T-helper 2 cell treated with Interferon-gamma antibody and Interleukin-4, amounts not matched to agents 100 ng/mL and 5 ng/mL, for 36 hours (primary cell): ENCODE results near the gene ATAT1. TPM values are rescaled to one million over a fixed set of nuclear protein-coding genes. Genes with fewer than 3 reads are reported as not detected.

ENCODE experiments used
- intact Hi-C: fragments of 100-400 bp; cut with micrococcal nuclease; formaldehyde crosslinking; loops from one replicate; pipeline ENCODE4 v1.15.1; 2023
- total RNA-seq: library from RNA; stranded (reverse); gene quantifications from 2 replicates; pipeline ENCODE4 v1.2.3, GENCODE V29; 2022

ATAT1 gene
- total RNA-seq, 1 donor from 2014 or later = 9.0 TPM

DNA sequence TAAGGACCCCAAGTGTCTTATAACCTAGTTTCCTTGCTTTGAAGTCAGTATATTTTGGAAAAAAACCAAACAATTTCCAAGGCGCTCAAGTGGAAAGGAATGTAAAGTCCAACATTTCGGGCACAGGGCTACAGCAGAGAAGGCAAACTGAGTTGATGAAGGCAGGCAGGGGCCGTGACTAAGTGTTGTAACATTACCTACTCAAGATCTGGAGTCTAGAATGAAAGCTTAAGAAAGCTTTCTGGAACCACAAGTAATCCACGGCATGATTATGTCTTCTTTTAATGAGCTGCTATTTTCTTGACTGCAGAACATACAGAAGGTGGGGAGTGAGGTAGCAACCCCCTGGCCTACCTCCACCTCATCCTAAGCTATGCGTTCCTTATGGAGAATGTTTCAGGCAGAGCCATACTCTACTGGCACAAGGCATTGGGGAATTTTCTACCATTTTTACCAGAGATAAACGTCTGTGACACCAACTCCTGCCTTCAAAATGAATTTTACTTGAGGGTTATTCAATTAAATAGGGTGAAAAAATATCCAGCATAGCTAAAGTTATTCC is 13.9 kb upstream of the ATAT1 start:
- intact Hi-C loops = loop anchor here (10.0 kb wide), 1 partner anchor 288 kb away; the partner anchor contains the start of gene TRIM39

DNA sequence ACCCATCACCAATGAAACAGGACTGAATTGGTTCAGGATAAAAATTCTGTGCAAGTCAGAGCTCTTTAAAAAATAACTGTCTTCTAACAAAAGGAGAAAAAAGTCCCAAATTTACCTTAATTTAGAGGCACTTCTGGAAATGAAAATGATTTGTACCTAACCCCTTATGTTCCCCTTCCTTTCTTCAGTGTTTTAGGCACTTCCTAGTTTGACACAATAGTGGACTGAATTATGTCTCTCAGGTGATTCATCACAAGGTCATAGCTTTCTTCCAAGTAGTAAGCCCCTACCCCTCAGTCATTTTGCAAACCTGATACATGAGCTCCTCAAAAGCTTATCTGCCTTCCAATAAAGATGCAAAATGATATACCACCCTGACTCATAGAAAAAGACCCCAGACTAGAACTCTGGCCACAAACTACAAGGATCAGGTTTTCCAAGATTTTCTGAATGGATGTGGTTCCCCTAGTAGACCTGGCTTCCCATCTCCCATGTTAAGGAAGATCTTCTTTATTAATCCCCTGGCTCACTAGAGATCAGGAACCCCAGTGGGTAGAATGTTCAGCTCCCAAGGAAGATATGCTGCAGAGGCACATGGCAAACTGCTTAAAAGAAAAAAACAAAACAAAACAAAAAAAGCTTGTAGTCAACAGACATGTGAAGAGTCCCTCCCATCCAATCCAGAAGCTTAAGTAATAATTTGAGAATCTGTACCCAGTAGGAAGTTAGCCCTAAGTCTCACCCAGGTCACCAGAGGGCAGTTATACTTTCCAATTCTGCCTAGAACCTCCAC is 13.2 kb upstream of the ATAT1 start:
- intact Hi-C loops = loop anchor here (10.0 kb wide), 1 partner anchor 289 kb away; the partner anchor contains the start of gene TRIM39

DNA sequence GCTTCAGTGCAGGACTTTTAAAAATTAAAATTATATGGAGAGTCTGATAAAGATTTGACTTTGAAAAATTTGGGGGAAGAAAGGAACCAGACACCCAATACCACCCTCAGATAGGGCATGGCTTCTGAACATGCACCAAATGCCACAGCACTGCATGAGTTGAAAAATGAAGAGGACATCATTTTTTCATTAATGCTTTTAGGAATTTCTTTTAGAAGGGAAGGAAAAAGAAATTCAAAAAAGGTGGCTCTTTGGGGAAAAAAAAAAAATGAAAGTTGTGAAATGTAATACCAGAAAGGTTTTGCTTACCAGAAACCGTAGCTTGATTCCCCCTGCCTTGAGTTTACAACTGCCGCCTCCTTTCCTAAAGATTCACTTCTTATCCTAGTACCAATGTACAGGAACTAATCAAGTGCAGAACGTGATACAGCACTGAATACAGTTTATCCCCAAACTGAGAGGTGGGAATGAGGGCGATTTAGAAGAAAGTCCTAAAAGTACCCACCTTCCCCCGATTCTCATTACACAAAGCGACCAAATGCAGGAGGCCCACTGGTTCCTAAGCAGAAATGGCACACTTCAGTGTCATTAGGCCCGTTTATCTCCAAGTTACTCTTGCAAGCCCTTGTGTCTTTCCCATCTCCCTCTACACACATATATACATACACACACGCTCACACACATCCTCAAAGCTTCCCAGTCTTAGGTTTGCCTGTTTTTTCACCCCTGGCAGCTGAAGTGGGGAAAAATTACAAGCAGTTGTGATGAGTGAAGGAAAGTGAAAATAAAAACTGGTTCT is 12.4 kb upstream of the ATAT1 start:
- intact Hi-C loops = loop anchor here (10.0 kb wide), 1 partner anchor 289 kb away; the partner anchor contains the start of gene TRIM39

DNA sequence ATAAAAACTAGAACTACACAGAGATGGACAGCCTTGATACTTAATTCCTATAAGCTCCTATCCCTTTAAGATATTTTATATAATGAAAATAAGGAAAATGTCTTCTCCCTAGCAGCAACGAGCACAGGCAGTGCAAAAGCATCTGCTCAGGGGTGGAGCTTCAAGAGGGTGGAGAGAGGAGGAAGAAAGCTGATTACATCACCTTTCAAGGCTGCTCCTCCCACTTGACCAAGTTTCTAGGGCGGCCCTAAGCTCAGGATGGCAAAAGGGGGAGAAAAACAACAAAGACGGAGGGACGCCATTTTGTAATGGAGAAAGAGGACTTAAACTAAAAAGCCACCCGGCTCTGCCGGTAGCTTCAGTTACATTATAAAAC is 11.8 kb upstream of the ATAT1 start:
- intact Hi-C loops = loop anchor here (10.0 kb wide), 1 partner anchor 290 kb away; the partner anchor contains the start of gene TRIM39

GRCh38 chr6:30615219-30615957 is 11.3 kb upstream of the ATAT1 start:
- intact Hi-C loops = loop anchor here (10.0 kb wide), 1 partner anchor 291 kb away; the partner anchor contains the start of gene TRIM39

GRCh38 chr6:30615958-30616810 is 10.5 kb upstream of the ATAT1 start:
- intact Hi-C loops = loop anchor here (2.0 to 10.0 kb wide), 3 partner anchors 57 to 291 kb away; partner anchors contain the start of genes DHX16 and TRIM39

GRCh38 chr6:30616811-30617564 is 9.7 kb upstream of the ATAT1 start, which contains the start of gene PPP1R10:
Gene PPP1R10 (minus strand): TSS chr6:30617243. CDS start chr6:30609944, 7,299 bp downstream.
- intact Hi-C loops = loop anchor here (1.0 to 10.0 kb wide), 9 partner anchors 9 to 292 kb away; partner anchors contain the start of genes ABCF1, ATAT1, C6orf136 and DHX16

DNA sequence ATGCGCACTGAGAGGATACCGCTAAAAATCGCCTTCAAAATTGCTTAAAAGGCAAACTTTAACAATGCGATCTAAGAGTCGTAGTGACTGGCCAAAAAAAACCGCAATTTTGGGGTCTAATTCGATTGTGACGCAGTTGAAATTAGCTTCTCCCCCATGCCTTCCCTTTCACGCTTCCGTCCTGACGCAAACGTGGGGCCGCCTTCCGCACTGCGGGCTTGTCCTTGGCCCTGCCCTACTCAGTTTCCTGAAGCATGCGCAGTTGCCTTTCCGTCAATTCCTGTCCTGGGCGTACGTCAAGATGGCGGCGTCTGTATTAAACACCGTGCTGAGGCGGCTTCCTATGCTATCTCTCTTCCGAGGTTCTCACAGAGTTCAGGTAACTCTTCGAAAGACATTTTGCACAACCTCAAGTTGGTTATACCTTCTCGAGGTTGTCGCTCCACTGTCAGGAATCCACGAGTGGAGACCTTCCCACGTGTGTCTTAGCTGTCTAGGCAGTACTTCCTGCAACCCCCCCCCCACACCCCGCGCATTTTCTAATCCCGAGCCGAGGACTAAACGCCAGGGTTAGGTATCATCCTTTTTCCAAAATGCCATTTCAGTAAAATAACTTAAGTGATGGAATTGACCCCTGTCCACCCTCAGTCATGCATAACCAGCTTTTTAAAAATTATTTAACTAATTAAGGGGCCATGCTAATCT is 9.0 kb upstream of the ATAT1 start, which contains the start of gene MRPS18B:
TSS of gene MRPS18B (plus strand) at position 276 of the 705 bp plus-strand sequence. CDS start at position 302, 26 bp downstream.
- intact Hi-C loops = loop anchor here (1.0 to 10.0 kb wide), 9 partner anchors 9 to 293 kb away; partner anchors contain the start of genes ABCF1, ATAT1, C6orf136 and DHX16

DNA sequence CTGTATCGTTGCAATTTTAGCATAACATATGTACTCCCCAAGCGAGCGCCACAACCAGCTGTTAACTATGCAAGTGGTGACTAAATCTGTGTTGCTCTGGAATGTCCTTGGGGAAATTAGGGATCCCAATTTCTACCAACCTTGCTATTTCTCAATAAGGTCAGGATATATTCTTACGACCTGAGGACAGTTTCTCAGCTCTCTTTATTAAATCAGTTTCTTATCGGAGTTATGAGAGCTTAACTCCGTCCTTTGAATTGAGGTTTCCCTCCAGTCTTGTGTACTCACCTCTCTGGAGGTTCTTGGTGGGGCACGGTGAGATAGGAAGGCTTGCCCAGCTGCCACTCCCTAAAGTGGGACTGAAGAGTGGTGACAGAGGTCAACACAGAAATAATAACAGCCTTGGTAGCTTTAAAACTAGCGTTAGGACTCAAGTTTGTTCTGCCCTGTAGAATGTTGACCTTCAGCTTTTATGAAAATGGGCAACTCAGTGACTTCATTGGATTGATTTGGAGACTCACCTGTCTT is 8.3 kb upstream of the ATAT1 start:
- intact Hi-C loops = loop anchor here (10.0 kb wide), 1 partner anchor 294 kb away; the partner anchor contains the start of gene TRIM39

GRCh38 chr6:30619561-30619960 is 7.1 kb upstream of the ATAT1 start:
- intact Hi-C loops = loop anchor here (10.0 kb wide), 1 partner anchor 295 kb away; the partner anchor contains the start of gene TRIM39

DNA sequence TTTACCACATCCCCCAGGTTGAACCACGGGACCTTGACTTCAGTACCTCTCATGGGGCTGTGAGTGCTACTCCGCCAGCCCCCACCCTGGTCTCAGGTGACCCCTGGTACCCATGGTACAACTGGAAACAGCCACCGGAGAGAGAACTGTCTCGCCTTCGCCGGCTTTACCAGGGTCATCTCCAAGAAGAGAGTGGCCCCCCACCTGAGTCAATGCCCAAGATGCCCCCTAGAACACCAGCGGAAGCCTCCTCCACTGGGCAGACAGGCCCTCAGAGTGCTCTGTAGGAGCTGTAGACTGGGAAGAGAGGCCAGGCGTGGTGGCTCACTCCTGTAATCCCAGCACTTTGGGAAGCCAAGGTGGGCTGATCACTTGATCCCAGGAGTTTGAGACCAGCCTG is 1.2 kb upstream of the ATAT1 start:
- intact Hi-C loops = no loop called here

DNA sequence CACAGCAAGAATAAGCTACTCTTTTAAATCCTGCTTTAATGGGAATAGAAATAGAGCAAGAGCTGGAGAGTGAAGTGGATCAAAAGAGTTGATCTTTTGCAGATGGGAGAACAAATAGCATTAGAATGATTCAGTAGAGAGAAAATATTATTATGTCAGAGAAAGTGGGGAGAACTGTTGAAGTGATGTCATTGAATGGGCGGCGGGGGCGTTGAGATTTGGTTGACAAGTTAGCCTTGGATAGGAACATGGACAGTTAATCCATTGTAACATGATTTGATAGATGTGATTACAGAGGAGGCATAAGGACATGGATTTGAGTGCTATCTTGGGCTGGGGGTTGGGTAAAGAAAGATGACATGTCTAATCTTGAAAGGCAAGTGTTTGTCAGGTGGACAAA is 9.2 kb downstream of the ATAT1 start:
- intact Hi-C loops = no loop called here

DNA sequence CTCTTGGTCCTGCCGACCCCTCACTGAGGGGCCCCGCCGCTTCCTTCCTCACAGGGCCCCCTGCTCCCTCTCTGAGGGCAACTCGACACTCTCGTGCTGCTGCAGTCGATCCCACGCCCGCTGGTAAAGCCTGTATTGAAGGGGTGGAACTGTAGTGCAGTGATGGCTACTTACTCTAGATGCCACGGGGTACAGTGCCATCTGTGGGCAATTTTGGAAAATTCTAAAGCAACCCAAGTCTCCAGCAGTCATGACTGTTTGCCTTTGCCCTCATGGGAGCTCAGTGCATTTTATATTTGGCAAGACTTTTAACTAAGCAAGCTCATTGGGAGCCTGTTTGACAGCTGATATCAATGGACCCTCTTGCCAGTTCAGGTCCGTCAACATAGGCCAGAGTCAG is 13.8 kb downstream of the ATAT1 start:
- intact Hi-C loops = no loop called here

DNA sequence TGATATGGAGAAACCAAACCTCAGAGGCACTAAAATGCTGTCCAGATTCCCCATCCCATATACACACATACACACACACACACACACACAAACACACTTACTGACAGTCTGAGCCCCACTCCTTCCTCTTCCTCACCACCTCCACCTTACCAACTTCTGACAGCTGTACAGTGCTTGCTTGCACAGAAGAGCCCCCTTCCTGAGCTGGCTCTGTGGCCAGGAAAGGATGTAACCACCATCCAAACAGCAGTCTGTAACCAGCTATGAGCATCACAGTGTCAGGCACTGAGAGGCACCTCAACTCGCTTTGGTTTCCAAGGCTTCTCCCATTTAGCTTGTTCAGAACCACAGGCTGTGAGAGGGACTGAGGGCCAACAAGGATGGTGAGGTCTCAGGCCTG is 14.4 kb downstream of the ATAT1 start:
- intact Hi-C loops = no loop called here

GRCh38 chr6:30643656-30644055 is 17.0 kb downstream of the ATAT1 start:
- intact Hi-C loops = no loop called here

GRCh38 chr6:30644769-30645168 is 18.1 kb downstream of the ATAT1 start:
- intact Hi-C loops = no loop called here

DNA sequence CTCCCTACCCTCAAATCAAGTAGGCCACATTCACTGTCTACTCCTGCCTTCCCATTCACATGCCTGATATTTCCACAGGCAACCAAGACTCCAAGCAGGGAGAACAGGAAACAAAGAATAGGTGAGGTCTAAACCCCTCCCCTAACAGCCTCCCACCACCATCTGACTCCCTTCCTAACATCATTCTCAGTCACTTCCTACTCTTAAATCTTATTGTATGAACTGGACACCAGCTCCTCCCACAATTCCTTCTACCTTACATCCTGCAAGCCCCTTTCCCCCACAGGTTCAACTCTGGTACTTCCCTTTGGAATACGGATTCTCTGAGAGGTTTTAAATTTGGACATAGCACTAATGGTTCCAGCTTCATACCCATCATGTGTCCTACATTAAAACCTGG is 19.3 kb downstream of the ATAT1 start:
- intact Hi-C loops = loop anchor here (2.0 kb wide), 2 partner anchors 37 to 89 kb away; partner anchors contain the start of genes GNL1 and PRR3
